GM21619 (cell line): ENCODE measurements around the gene PMM2.

Experiments
- ATAC-seq: cut with Tn5 transposase; IDR thresholded peaks from one replicate; pipeline ENCODE4 v1.9.1; 2021; ENCODE audit not compliant: unreplicated experiment

PMM2 gene

GRCh38 chr16:8849411-8850011, 51.9 kb downstream of the PMM2 start:
- ATAC-seq = no peak

GRCh38 chr16:8850279-8850885, 52.7 kb downstream of the PMM2 start:
- no peak for ATAC-seq

- ATAC-seq = no peak
Measured at GRCh38 chr16:8851761-8852403, 54.2 kb downstream of the PMM2 start.

- ATAC-seq = no peak
Measured at GRCh38 chr16:8852534-8852933, 54.9 kb downstream of the PMM2 start.

GRCh38 chr16:8853150-8853549, 55.5 kb downstream of the PMM2 start:
- ATAC-seq = no peak

GRCh38 chr16:8853611-8854010, 56.0 kb downstream of the PMM2 start:
- ATAC-seq = no peak

- ATAC-seq = no peak
Measured at GRCh38 chr16:8854298-8854948, 56.8 kb downstream of the PMM2 start.

- ATAC-seq = no peak
Measured at GRCh38 chr16:8855051-8855786, 57.6 kb downstream of the PMM2 start.

GRCh38 chr16:8855972-8856371, 58.3 kb downstream of the PMM2 start:
- no peak for ATAC-seq

- no peak for ATAC-seq
Measured at GRCh38 chr16:8858994-8859912, 61.6 kb downstream of the PMM2 start.

GRCh38 chr16:8859913-8860881, 62.6 kb downstream of the PMM2 start:
- no peak for ATAC-seq

- no peak for ATAC-seq
Measured at GRCh38 chr16:8861563-8862308, 64.1 kb downstream of the PMM2 start.

GRCh38 chr16:8862309-8863130, 64.9 kb downstream of the PMM2 start:
- no peak for ATAC-seq

GRCh38 chr16:8863594-8864424, 66.2 kb downstream of the PMM2 start:
- no peak for ATAC-seq

- ATAC-seq = no peak
Measured at GRCh38 chr16:8864480-8865110, 67.0 kb downstream of the PMM2 start.

- no peak for ATAC-seq
Measured at GRCh38 chr16:8865145-8865882, 67.7 kb downstream of the PMM2 start.
